NCI-H187 treated with DMSO at 0.1 percent for 48 hours (cell line): ENCODE data around the gene ITM2B.

Source experiments
- DNase-seq: peaks from one replicate; lab custom pipeline; 2025; lab: John Stamatoyannopoulos, UW

Gene ITM2B

DNA sequence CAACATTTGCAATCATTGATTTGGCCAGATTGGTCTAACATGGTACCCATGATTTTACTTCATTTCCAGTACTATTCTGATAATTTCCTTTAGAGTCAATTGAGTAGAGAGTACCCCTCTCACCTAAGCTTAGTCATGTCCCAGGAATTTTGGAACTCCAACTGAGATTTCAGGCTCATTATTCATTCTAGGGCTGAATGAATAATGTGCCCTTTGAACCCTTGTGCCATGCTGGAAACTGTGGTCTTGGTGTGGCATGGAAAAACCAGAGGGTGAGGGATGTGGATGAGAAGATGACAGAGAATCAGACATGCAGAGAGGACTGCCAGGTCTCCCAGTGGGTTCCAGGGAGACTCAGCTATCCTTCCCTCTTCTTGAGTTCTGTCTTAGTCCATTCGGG lies 30.2 kb downstream of the ITM2B start:
- no peak for DNase-seq

GRCh38 chr13:48264058-48264457 lies 31.1 kb downstream of the ITM2B start:
- no peak for DNase-seq

DNA sequence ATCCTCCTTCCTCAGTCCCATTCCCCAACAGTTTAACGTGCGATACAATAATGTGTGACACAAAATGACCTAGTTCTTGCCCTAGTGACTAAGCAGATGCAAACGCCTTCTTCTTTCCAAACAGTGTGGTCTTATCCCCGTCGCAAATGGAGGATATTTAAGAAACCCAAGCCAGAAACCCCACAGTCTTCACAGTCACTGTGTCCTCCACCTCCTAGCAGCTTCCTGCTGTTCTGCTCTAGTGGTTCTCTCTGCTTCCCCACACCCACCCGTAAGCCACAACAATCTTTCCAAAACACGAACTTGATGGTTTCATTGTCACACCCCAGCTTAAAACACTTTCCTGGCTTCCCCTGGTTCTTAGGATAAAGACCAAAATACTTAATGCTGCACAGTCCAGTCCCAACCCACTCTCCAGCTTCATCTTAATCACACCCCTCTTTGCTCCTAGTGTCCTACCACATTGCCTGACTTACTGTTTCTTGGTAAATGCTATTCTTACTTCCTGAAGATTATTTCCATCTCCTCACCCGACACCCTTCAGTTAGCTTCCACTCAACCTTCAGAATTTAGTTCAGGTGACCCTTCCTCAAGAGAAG lies 32.3 kb downstream of the ITM2B start:
- no peak for DNase-seq

- DNase-seq: no peak
Measured at GRCh38 chr13:48266150-48266549, 33.1 kb downstream of the ITM2B start.

- DNase-seq: no peak
Measured at GRCh38 chr13:48266701-48267639, 34.0 kb downstream of the ITM2B start.

- DNase-seq: no peak
Measured at GRCh38 chr13:48268019-48268418, 35.0 kb downstream of the ITM2B start.

GRCh38 chr13:48273346-48273745 lies 40.3 kb downstream of the ITM2B start:
- no peak for DNase-seq

GRCh38 chr13:48275507-48275906 lies 42.5 kb downstream of the ITM2B start:
- no peak for DNase-seq

DNA sequence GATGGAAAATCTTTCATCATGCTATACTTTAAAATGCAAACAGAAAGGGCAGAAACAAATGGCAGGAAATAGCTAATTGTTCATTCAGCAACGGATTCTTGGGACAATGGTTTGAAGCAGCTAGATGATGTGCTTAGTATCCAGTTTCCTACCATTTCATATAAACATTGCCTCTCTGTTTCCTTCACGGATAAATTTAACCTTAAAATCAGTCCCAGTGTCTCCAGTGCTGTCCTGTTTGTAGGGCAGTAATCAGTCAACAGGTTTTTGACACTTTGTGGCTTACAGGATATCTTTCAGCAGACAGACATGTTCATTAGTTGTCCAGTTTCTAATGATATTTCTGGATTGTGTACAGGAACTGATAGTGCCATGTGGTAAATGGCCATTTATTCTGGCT lies 45.8 kb downstream of the ITM2B start:
- DNase-seq: no peak

- no peak for DNase-seq
Measured at GRCh38 chr13:48281556-48281955, 48.5 kb downstream of the ITM2B start.

- no peak for DNase-seq
Measured at GRCh38 chr13:48291730-48292129, 58.7 kb downstream of the ITM2B start.

GRCh38 chr13:48292650-48293049 lies 59.6 kb downstream of the ITM2B start:
- no peak for DNase-seq

GRCh38 chr13:48294653-48295052 lies 61.6 kb downstream of the ITM2B start:
- DNase-seq: no peak

GRCh38 chr13:48295271-48295670 lies 62.3 kb downstream of the ITM2B start:
- DNase-seq: no peak

GRCh38 chr13:48296528-48296927 lies 63.5 kb downstream of the ITM2B start:
- no peak for DNase-seq

GRCh38 chr13:48297131-48297786 lies 64.3 kb downstream of the ITM2B start:
- no peak for DNase-seq

GRCh38 chr13:48299591-48299990 lies 66.6 kb downstream of the ITM2B start:
- DNase-seq: no peak

DNA sequence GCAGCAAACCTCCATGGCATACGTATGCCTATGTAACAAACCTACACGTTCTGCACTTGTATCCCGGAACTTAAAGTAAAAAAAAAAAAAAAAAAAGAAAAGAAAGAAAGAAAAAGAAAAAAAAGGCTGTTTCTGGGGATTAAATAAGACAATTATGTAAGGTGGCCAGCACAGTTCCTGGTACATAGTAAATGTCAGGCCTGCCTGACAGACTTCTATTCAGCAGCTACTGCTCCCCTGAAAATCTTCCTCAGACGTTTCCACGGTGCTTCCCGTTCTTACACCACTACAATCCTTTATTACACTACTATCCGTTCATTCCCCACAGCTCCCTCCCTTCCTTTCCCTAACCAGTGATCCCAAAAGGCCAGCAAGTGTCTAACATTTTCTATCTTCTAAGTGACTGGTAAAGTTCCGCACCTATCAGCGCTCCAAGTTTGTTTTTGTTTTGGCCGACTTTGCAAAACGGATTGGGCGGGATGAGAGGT lies 69.9 kb downstream of the ITM2B start:
- DNase-seq: no peak

DNA sequence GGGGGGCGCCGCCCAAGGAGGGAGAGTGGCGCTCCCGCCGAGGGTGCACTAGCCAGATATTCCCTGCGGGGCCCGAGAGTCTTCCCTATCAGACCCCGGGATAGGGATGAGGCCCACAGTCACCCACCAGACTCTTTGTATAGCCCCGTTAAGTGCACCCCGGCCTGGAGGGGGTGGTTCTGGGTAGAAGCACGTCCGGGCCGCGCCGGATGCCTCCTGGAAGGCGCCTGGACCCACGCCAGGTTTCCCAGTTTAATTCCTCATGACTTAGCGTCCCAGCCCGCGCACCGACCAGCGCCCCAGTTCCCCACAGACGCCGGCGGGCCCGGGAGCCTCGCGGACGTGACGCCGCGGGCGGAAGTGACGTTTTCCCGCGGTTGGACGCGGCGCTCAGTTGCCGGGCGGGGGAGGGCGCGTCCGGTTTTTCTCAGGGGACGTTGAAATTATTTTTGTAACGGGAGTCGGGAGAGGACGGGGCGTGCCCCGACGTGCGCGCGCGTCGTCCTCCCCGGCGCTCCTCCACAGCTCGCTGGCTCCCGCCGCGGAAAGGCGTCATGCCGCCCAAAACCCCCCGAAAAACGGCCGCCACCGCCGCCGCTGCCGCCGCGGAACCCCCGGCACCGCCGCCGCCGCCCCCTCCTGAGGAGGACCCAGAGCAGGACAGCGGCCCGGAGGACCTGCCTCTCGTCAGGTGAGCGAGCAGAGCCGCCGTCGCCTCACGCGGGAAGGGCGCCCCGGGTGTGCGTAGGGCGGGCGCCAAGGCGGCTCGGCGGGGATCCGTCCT lies 70.5 kb downstream of the ITM2B start, which contains the start of gene RB1:
Gene RB1 (plus strand): TSS at position 393 of the 784 bp plus-strand sequence. CDS start 162 bp downstream, at position 555.
- no peak for DNase-seq

DNA sequence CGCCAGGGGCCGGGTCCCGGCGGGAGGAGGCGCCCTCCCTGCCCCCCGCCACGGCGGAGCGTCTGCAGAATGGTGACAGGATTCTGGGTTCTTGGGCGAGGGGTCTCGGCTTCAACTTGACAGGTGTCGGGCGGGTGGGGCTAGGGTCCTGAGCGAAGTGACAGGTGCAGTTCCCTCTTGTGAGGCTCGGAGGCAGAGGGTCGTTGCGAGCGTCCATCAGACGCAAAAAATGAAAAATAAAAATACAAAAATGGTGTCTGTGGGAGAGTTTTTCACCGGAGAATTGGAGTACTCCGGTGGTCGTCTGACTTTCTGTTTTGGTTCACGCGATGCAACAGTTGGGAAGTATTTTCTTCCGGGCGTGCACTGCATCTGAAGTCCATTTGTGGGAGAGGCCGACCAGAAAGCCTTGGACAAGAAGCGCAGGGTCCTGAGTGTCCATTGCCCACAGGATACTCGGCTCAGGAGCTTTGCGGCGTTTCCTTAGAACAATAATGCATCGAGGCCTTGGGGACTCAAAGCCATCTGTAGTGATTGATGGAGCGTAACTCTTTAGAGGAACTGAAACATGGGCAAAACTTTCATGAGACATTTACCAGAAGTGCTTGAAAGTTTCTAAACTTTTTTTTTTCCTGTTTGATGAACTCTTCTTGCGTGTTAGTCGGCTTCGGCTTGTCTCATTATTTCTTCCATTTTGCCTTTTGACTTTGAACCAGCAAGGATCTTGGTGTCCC lies 71.3 kb downstream of the ITM2B start:
- DNase-seq: no peak

DNA sequence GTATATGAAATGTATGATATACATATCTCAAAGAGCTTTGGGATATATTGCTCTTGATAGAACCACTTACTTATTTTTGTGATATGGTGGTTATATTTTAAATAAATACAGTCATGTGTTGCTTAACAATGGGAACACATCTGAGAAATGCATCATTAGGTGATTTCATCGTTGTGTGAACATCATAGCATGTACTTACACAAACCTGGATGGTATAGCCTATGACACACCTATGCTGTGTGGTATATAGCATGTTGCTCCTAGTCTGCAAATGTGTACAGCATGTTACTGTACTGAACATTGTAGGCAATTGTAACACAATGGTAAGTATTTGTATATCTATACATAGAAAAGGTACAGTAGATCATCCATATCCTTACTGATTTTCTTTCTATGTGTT lies 78.2 kb downstream of the ITM2B start:
- no peak for DNase-seq
